ENCODE results near the gene GSTM4.
"Not testable (repeated sequence)": the region's sequence is repeated elsewhere in the genome, so short reads cannot be mapped to it uniquely, and the experiment has no call there.

The GSTM4 gene

DNA sequence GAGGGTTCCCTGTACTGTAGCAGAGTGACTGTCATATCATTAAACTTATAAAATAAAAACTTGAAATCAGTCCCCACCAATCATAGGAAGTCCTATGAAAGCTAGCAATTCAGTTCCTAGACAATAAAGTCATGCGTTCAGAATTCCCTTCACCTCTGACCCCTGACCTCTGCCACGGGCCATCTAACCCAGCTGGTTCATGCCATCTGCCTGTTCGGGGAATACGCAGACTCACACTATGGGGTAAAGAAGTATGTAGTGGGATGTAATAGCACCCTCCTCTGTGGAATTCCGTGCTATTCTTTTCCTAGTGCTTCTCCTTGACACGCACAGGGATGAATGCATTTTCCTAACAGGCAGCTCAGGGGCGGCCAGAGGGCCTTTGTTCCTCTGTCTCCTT is 2.1 kb downstream of the GSTM4 start:
- TF ChIP-seq, protein P1, sequence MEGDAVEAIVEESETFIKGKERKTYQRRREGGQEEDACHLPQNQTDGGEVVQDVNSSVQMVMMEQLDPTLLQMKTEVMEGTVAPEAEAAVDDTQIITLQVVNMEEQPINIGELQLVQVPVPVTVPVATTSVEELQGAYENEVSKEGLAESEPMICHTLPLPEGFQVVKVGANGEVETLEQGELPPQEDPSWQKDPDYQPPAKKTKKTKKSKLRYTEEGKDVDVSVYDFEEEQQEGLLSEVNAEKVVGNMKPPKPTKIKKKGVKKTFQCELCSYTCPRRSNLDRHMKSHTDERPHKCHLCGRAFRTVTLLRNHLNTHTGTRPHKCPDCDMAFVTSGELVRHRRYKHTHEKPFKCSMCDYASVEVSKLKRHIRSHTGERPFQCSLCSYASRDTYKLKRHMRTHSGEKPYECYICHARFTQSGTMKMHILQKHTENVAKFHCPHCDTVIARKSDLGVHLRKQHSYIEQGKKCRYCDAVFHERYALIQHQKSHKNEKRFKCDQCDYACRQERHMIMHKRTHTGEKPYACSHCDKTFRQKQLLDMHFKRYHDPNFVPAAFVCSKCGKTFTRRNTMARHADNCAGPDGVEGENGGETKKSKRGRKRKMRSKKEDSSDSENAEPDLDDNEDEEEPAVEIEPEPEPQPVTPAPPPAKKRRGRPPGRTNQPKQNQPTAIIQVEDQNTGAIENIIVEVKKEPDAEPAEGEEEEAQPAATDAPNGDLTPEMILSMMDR (IDR thresholded peaks at IDR 0.05), result no peak
- no peak overlapping the region for H3K4me2 ChIP-seq (ENCODE audit: low read length)
- H3K27ac ChIP-seq, result no peak overlapping the region
- no peak overlapping the region for H3K4me3 ChIP-seq (ENCODE audit: low read depth, low read length)
- H3K36me3 ChIP-seq (ENCODE audit: control insufficient read depth, insufficient read depth, low read length), result no peaks in the 10 kb centered on the region
- no peak overlapping the region for H2AFZ ChIP-seq
- peaks cover 4% of the 10 kb centered on the region for H3K4me1 ChIP-seq
- no peaks in the 10 kb centered on the region for H3K9me3 ChIP-seq (ENCODE audit: control insufficient read depth, low read length)
- H3K79me2 ChIP-seq, result no peaks in the 10 kb centered on the region
- H3K27me3 ChIP-seq (ENCODE audit: control insufficient read depth, insufficient read depth, low read length), result no peaks in the 10 kb centered on the region
- H3K9ac ChIP-seq, result no peak overlapping the region

DNA sequence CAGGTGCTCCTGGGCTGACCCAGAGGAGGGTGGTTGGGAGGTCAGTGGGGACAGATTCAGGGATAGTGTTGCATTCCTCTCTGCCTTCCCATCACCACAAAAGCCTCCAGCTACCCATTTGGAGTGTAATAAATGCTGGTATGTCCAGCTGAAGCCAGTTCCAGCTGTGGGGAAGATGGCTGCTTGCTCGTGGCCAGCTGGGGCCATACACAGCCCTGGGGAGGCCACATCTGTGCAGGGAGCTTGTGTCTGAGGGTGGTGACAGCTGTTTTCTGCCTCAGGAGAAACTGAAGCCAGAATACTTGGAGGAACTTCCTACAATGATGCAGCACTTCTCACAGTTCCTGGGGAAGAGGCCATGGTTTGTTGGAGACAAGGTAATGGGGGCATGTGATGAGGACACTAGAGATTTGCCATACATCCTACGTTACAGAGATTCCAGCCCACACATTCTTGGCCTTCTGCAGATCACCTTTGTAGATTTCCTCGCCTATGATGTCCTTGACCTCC is 2.7 kb downstream of the GSTM4 start:
- Histone ChIP-seq H3K27me3 (ENCODE audit: control insufficient read depth, insufficient read depth, low read length) (no peaks in the 10 kb centered on the region), H3K4me3 (ENCODE audit: low read depth, low read length) (no peak overlapping the region), H3K9ac (no peak overlapping the region), H3K79me2 (no peaks in the 10 kb centered on the region), H3K27ac (no peak overlapping the region), H3K4me2 (ENCODE audit: low read length) (no peak overlapping the region), H3K36me3 (ENCODE audit: control insufficient read depth, insufficient read depth, low read length) (no peaks in the 10 kb centered on the region), H3K4me1 (peaks cover 4% of the 10 kb centered on the region), H2AFZ (no peak overlapping the region), H3K9me3 (ENCODE audit: control insufficient read depth, low read length) (no peaks in the 10 kb centered on the region)
- TF ChIP-seq, protein P1 (IDR thresholded peaks at IDR 0.05), result no peak

DNA sequence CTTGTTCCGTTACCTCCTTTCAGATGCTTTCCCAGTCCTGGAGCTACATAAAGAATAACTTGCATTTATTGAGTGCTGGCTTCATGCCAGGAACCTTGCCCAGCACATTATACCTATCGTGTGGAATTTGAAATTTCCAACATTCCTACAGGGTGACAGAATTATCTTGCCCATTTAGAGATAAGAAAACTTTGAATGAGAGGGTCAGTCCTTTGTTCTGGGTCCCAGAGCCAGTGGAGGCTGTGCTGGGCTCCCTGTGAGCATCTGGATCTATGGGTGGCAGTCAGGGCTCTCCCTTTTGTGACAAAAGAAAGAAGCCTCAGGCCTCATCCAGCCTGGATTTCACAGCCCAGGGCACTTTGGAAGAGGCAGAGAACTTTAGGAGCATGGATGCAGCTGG is 3.2 kb downstream of the GSTM4 start:
- Histone ChIP-seq H3K9me3 (ENCODE audit: control insufficient read depth, low read length) (no peaks in the 10 kb centered on the region), H3K27me3 (ENCODE audit: control insufficient read depth, insufficient read depth, low read length) (no peaks in the 10 kb centered on the region), H3K4me3 (ENCODE audit: low read depth, low read length) (no peak overlapping the region), H3K36me3 (ENCODE audit: control insufficient read depth, insufficient read depth, low read length) (no peaks in the 10 kb centered on the region), H3K4me2 (ENCODE audit: low read length) (peak overlapping the region; percentile 20), H3K4me1 (peaks cover 4% of the 10 kb centered on the region), H3K27ac (no peak overlapping the region), H3K9ac (no peak overlapping the region), H2AFZ (no peak overlapping the region), H3K79me2 (no peaks in the 10 kb centered on the region)
- TF ChIP-seq, protein P1 (IDR thresholded peaks at IDR 0.05), result no peak

DNA sequence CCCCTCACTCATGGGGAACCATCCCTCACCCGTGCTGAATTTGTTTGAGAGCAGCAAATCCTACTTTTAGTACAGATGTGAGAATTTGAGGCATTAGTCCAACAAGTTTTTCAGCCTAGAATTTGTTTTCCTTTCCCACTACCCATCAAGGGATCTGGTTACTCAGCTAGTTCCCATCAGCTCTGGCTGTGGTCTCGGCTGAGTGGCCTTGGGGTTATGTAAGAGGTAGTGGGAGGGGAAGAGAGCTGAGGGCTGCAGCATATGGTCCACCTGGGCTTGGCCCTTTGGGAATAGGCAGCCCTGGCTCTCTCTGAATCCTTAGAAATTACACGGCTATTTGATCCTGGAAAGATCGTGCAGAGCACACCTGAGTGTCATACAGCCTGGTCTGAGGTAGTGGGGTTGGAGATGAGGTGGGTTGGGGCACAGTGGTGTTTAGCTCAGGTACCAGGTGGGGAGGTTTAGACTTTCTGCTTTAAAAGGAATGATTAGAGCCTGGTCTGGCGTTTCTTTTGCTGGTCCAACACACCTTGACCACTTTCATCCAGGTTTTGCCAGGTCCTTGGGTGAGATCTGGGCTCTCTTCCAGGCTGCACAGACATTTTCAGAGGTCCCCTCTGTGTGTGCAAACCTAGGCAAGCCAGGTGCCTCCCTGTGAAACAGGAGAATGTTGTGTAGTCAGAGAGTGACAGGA is 4.2 kb downstream of the GSTM4 start:
- no peaks in the 10 kb centered on the region for H3K36me3 ChIP-seq (ENCODE audit: control insufficient read depth, insufficient read depth, low read length)
- no peak overlapping the region for H3K27ac ChIP-seq
- no peak overlapping the region for H2AFZ ChIP-seq
- TF ChIP-seq, protein P1 (IDR thresholded peaks at IDR 0.05), result no peak
- no peaks in the 10 kb centered on the region for H3K27me3 ChIP-seq (ENCODE audit: control insufficient read depth, insufficient read depth, low read length)
- peak overlapping the region; percentile 22 for H3K4me3 ChIP-seq (ENCODE audit: low read depth, low read length)
- no peaks in the 10 kb centered on the region for H3K79me2 ChIP-seq
- no peaks in the 10 kb centered on the region for H3K9me3 ChIP-seq (ENCODE audit: control insufficient read depth, low read length)
- peaks cover 4% of the 10 kb centered on the region for H3K4me1 ChIP-seq
- no peak overlapping the region for H3K9ac ChIP-seq
- no peak overlapping the region for H3K4me2 ChIP-seq (ENCODE audit: low read length)

DNA sequence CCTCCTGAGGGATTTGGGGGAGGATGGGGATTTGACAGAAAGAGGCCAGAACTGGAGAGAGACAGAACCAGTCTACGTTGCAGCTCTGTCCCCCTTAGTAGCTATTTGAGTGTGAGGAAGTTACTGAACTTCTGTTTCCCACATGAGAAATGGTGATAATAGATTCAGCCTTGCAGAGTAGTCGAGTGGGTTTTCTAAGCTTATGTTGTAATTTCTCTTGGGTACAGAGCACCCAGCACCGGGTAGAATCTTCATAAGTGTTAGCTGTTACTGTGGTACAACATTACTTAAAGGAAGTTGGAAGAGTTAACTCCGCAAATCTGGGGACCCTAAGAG is 4.8 kb downstream of the GSTM4 start:
- H3K27ac ChIP-seq; H3K4me2 ChIP-seq (ENCODE audit: low read length): not testable (repeated sequence)

More for the DNA sequence above, 4.8 kb downstream of the GSTM4 start:
- not testable (repeated sequence) for H3K9ac ChIP-seq; H3K36me3 ChIP-seq (ENCODE audit: control insufficient read depth, insufficient read depth, low read length); H3K9me3 ChIP-seq (ENCODE audit: control insufficient read depth, low read length); H3K79me2 ChIP-seq; H3K27me3 ChIP-seq (ENCODE audit: control insufficient read depth, insufficient read depth, low read length); H2AFZ ChIP-seq; H3K4me1 ChIP-seq
- peak overlapping the region; percentile 22 for H3K4me3 ChIP-seq (ENCODE audit: low read depth, low read length)
